Prostate gland (tissue), 2 donors: Measurements from ENCODE around the gene KCNAB1.

Source experiments
- CTCF ChIP-seq, 4 experiments: fragments of 200-600 bp in 2 of 4; fragments of 450-650 bp in 2 of 4; sonication (generic) in 2 of 4; IDR thresholded peaks; 1 replicate in 3 of 4; 2 replicates in 1 of 4; pipeline ENCODE4 v1.5.1; 2016 to 2019; ENCODE audit warnings: antibody characterized with exemption in 4 of 4, mild to moderate bottlenecking in 2 of 4, moderate library complexity in 2 of 4
- POLR2A ChIP-seq: fragments of 450-650 bp; IDR thresholded peaks from one replicate; pipeline ENCODE4 v1.6.1; 2016; ENCODE audit warnings: antibody characterized with exemption, mild to moderate bottlenecking

GRCh38 chr3:156094391-156094790 is 26.0 kb upstream of the KCNAB1 start:
- no peak for TF ChIP-seq CTCF (IDR thresholded peaks at IDR 0.05)
- TF ChIP-seq POLR2A, result no peak
